K562 (cell line): ENCODE data around the gene HEATR3.
"Not testable (repeated sequence)": the region's sequence is repeated elsewhere in the genome, so short reads cannot be mapped to it uniquely, and the experiment has no call there.

Source experiments
- CHD2 ChIP-seq: IDR thresholded peaks from 2 replicates; pipeline ENCODE4 v1.6.1; 2011; ENCODE audit warnings: low read depth, low read length
- NELFE ChIP-seq: IDR thresholded peaks from 2 replicates; pipeline ENCODE4 v1.6.1; 2011; ENCODE audit warnings: mild to moderate bottlenecking; ENCODE audit not compliant: insufficient read depth, insufficient read length
- NRF1 ChIP-seq, 2 experiments: fragments of 450-650 bp; IDR thresholded peaks in 1 of 2; conservative IDR thresholded peaks in 1 of 2; 2 replicates each; pipeline ENCODE4 v1.6.1; 2014; ENCODE audit warnings: mild to moderate bottlenecking in 2 of 2
- RB1 ChIP-seq: fragments of 450-650 bp; IDR thresholded peaks from 2 replicates; pipeline ENCODE4 v1.6.1; 2017; ENCODE audit warnings: low read depth, mild to moderate bottlenecking
- REST ChIP-seq, 2 experiments: fragments of 450-650 bp; formaldehyde crosslinking in 1 of 2; IDR thresholded peaks; 2 replicates each; pipeline versions ENCODE4 v1.4.0 to v1.6.1; 2014 to 2020; ENCODE audit warnings: mild to moderate bottlenecking in 2 of 2, borderline replicate concordance in 1 of 2, low read depth in 1 of 2
- TCF7L2 ChIP-seq: fragments of 150-350 bp; IDR thresholded peaks from 2 replicates; pipeline ENCODE4 v1.6.1; 2016; ENCODE audit warnings: low read depth, mild to moderate bottlenecking, low read length, moderate library complexity
- ZHX1 ChIP-seq: fragments of 150-350 bp; conservative IDR thresholded peaks from 2 replicates; pipeline ENCODE4 v1.6.1; 2014; ENCODE audit warnings: low read length
- ZNF583 ChIP-seq: fragments of 250-450 bp; sonication (Bioruptor Pico); IDR thresholded peaks from 2 replicates; pipeline ENCODE4 v1.4.0; 2020
- TF ChIP-seq, protein P1 (sequence below): conservative IDR thresholded peaks from 2 replicates; pipeline ENCODE4 v1.6.1; 2011; ENCODE audit warnings: low read depth, mild to moderate bottlenecking, low read length; ENCODE audit not compliant: control insufficient read depth

- not testable (repeated sequence) for TF ChIP-seq NELFE; RB1; NRF1 (conservative IDR thresholded peaks at IDR 0.05 in 1 of 2, IDR thresholded peaks at IDR 0.05 in 1 of 2); TCF7L2; CHD2; ZNF583 (CRISPR knock-in tag); REST (IDR thresholded peaks at IDR 0.05; ENCODE audit: borderline replicate concordance); REST (CRISPR knock-in tag; IDR thresholded peaks at IDR 0.05; ENCODE audit: low read depth); ZHX1
- TF ChIP-seq, protein P1, sequence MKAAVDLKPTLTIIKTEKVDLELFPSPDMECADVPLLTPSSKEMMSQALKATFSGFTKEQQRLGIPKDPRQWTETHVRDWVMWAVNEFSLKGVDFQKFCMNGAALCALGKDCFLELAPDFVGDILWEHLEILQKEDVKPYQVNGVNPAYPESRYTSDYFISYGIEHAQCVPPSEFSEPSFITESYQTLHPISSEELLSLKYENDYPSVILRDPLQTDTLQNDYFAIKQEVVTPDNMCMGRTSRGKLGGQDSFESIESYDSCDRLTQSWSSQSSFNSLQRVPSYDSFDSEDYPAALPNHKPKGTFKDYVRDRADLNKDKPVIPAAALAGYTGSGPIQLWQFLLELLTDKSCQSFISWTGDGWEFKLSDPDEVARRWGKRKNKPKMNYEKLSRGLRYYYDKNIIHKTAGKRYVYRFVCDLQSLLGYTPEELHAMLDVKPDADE = not testable (repeated sequence)
These were observed 66.8 kb downstream of the HEATR3 start for GRCh38 chr16:50132571-50132970.
